ENCODE measurements around the gene TGFBR2. TPM values are rescaled to one million over a fixed set of nuclear protein-coding genes. Genes with fewer than 3 reads are reported as not detected.

TGFBR2 gene
- total RNA-seq, 2 donors from 2014 or later = 37.7 to 45.9 TPM

DNA sequence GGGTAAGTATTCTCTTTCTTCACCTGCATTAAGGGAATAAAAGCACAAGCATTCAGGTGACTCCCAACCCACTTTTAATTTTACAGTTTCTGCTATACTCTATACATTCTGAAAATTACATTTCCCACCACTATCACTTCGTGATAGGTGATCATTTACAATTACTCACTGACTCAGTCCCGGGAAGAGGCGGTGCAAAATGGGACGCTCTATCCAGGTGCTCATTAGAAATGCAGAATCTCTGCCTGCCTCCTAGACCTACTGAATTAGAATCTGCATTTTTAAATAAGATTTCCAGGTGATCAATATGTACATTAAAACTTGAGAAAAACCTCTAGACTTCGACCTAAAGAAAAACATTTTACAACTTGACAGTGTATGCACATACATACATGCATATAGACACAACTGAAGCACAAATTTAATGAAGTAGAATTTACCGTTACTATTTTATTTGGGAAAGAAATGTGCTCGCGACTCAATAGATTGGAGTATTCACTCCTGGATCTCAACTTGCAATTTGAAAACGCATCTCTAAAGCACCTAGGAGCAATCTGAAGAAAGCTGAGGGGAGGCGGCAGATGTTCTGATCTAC lies 598 bp upstream of the TGFBR2 start:
- peak overlapping the region; percentile 80 to 97 for H3K4me3 Mint-ChIP-seq
- ATAC-seq (replicated peaks in 1 of 2) = peak in 1 of 2 donors; percentile 2

DNA sequence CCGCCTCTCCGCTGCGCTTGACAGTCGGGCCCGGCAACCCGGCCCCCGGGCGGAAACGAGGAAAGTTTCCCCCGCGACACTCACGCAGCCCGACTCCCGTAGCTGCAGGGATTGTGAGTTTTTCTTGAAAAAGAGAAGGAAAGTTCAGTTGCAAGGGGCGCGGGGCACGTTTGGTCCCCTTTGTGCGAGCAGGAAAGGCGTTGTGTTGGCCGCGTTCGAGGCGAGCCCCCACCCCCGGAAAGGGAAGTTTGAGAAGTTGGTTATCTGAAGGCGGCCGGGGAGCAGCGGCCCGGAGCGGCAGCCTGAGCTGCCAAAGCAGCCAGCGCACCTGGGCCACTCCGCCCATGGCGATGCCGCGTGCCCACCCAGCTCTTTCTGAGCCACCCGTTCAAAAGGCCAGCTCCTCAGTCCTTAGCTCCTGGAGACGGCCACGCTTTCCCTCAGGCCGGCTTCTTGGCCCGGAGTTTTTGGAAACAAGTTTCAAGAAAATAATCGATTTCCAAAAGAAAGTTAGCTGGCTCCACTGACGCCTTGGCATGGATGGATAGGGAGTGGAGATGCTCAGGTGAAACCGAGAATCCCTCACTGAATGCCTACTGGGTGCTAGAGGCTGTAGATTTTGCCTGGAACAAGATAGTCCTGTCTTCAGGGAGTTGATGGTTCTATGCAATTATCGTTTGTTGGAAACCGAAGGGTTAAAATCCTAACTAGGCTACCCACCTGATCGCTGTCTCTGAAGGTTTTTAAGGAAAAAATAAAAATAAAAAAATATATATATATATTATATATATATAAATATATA lies 832 bp downstream of the TGFBR2 start:
- peak; percentile 35 to 38 for ATAC-seq (replicated peaks in 1 of 2)
- H3K9me3 Mint-ChIP-seq = no peaks in the 10 kb centered on the region
- peaks cover 7 to 16% of the 10 kb centered on the region in 2 donors for H3K36me3 Mint-ChIP-seq (ENCODE audit: insufficient read depth in 2 of 2)
- peak overlapping the region; percentile 80 to 97 for H3K4me3 Mint-ChIP-seq
- peaks cover 67% of the 10 kb centered on the region for H3K4me1 Mint-ChIP-seq (ENCODE audit: low read depth)
- peak; percentile 77 to 78 for DNase-seq
- peak overlapping the region; percentile 87 for H3K27ac Mint-ChIP-seq
- H3K27me3 Mint-ChIP-seq (ENCODE audit: low read depth) = no peaks in the 10 kb centered on the region

More for the DNA sequence above, 598 bp upstream of the TGFBR2 start:
- H3K27me3 Mint-ChIP-seq (ENCODE audit: low read depth) = no peaks in the 10 kb centered on the region
- DNase-seq = no peak
- no peaks in the 10 kb centered on the region for H3K9me3 Mint-ChIP-seq
- peaks cover 5 to 15% of the 10 kb centered on the region in 2 donors for H3K36me3 Mint-ChIP-seq (ENCODE audit: insufficient read depth in 2 of 2)
- H3K4me1 Mint-ChIP-seq (ENCODE audit: low read depth) = peaks cover 53% of the 10 kb centered on the region
- peak overlapping the region; percentile 85 for H3K27ac Mint-ChIP-seq

DNA sequence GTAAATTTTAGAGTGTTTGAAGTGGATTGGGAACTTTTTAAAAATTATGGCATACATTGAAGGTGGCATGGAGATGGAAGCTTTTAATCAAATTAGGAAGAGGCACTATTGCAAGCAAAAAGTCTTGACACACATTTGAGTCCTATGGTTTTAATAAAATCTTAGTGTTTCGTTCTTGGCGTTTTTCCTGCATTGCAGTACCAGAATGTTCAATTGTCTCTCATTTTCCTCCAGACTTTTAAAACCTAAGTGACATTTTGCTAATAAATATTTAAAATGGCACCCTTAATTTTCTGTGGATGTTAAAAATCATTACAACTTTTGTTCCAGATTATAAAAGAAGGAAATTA lies 2.2 kb downstream of the TGFBR2 start:
- Mint-ChIP-seq H3K27ac (peak overlapping the region; percentile 74), H3K27me3 (ENCODE audit: low read depth) (no peaks in the 10 kb centered on the region), H3K36me3 (ENCODE audit: insufficient read depth in 2 of 2) (peaks cover 9 to 16% of the 10 kb centered on the region in 2 donors), H3K9me3 (no peaks in the 10 kb centered on the region), H3K4me1 (ENCODE audit: low read depth) (peaks cover 79% of the 10 kb centered on the region), H3K4me3 (peak overlapping the region; percentile 80 to 97)
- no peak for ATAC-seq (replicated peaks in 1 of 2)
- DNase-seq = no peak

DNA sequence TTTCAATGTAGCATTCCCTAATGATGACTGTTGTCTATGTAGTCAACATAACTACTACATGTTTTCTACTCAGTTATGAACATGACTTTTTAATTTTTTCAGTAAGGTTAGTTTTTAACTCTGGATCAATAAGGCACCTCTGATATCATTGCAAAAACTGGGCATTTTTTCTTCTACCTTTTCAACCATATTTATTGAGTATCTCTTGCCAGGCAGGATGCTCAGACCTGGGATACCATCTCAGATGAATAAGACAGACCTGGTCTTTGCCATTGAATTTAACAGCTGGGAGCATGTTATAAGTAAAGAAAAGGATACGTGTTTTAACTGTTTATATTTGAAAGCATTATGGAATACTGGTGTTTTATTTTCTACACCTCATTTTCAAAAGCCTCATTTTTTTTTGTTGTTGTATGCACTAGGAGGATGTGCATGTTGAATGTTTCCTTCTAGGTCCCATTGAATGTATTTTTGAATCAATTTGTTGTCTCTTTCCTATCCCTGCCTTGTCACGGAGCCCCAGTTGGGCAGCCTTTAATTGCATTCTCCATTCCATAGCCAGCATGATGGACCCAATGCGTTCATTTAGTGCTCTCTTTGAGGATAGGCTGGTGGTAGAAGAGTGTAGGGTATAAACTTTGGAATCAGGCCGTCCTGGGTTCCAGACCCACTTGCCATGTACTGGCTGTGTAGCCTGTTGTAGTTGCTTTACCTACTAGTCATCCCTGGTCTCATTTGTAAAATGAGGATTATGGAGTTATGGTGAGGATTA lies 3.7 kb downstream of the TGFBR2 start:
- Mint-ChIP-seq H3K27ac (peak overlapping the region; percentile 74), H3K9me3 (no peaks in the 10 kb centered on the region), H3K27me3 (ENCODE audit: low read depth) (no peaks in the 10 kb centered on the region), H3K4me1 (ENCODE audit: low read depth) (peaks cover 79% of the 10 kb centered on the region), H3K4me3 (peak overlapping the region; percentile 80 to 97), H3K36me3 (ENCODE audit: insufficient read depth in 2 of 2) (peaks cover 9 to 17% of the 10 kb centered on the region in 2 donors)
- ATAC-seq (replicated peaks in 1 of 2) (no peak), DNase-seq (no peak)

DNA sequence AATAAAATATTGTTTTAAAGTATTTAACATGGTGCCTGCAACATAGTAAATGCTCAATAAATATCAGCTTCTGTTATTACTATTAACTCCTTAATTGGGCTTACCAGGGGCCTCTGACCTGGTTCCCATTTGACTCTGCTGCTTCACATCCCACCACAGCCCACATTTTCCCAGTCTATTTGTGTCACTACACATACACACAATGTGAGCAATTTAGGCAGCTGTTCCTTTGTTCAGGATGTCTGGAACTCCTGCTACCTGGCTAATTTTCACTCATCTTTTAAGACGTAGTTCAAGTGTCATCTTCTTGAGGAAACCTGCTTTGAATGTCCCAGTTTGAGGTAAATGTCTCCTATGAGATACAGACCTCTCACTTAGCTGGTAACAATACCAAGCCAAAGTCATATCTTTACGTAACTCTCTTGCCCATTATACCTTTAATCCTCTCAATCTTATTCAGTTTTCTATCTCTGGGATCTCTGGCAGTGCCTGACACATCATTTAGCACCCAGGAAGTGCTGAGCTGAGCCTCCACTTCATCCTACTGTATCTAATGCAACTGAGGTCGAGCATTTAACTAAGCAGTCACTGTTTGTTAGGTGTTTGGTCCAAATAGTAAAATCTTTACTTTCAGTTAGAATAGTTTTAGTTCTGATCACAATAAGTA lies 4.4 kb downstream of the TGFBR2 start:
- Mint-ChIP-seq H3K9me3 (no peaks in the 10 kb centered on the region), H3K27ac (peak overlapping the region; percentile 74), H3K4me3 (peak overlapping the region; percentile 80 to 97), H3K27me3 (ENCODE audit: low read depth) (no peaks in the 10 kb centered on the region), H3K36me3 (ENCODE audit: insufficient read depth in 2 of 2) (peaks cover 9 to 19% of the 10 kb centered on the region in 2 donors), H3K4me1 (ENCODE audit: low read depth) (peaks cover 79% of the 10 kb centered on the region)
- DNase-seq (no peak), ATAC-seq (replicated peaks in 1 of 2) (peak; percentile 19 to 26)

DNA sequence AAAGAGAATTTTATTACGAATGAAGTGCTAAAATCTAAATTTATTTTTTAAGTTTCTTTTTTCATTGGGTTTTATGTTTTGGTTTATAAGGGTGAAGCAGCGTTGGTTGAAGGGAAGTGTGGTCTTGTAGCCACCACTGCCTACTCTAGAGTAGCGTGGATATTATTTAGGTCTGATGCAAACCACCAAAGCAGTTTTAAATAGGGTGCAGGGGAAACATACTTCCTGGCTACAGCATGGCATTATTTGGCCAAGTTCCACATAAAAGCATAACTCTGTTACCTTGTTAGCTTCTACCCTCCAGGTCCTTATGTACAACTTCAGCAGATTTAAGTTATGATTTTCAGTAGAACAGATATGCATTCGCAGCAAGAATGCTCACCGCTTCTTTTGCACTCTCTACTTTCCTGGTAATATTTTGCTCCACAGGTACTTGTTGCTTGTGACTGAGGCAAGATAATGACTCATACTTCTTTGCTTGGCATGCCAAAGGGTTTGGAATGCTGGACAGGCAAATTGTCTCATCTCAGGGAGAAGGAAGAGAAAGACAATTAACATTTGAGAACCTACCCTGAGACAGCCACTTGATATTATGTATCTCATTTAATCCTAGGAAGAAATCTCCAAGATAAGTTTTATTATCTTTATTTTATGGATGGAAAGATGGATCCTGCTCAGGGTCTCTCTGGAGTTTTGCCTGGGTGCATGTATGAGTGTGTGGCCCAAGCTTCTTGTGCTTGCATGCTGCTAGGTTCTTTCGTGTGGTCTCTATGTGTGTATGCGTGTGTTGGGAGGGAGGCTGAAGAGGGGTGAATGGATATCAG lies 5.4 kb downstream of the TGFBR2 start:
- peak overlapping the region; percentile 74 for H3K27ac Mint-ChIP-seq

DNA sequence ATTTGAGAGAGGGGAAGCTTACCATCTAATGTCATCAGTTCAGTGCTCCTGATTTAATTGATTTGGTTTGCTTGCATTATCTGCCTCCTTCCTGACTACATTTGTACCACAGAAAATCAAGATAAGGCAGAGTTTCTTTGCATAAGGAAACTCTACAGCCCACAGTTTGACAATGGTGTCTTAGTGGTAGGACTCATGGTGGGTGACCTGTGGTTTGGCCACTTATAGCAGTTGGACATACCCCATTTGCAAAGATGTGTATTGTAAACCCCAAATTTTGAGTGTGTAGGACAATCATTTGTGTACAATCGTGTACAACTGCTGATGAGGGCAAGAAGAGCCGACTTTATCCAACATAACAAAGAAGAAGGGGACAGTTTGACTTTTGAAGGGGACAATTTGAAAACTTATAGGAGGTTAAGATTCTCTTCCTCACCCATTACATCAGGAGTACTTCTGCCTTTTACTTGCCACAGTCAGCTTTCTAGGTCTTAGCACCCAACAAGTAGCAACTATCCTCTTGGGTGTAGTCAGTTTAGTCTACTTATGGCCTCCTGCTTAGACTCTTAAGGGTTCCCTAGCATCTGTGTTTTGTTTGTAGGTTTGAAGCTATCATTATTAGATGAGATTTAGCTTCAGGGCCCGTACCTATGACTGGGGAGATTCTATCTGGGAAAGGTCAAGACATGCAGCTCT lies 6.2 kb downstream of the TGFBR2 start:
- Mint-ChIP-seq H3K9me3 (no peaks in the 10 kb centered on the region), H3K4me1 (ENCODE audit: low read depth) (peaks cover 91% of the 10 kb centered on the region), H3K27me3 (ENCODE audit: low read depth) (no peaks in the 10 kb centered on the region), H3K4me3 (peak overlapping the region; percentile 80 to 97), H3K36me3 (ENCODE audit: insufficient read depth in 2 of 2) (peaks cover 9 to 25% of the 10 kb centered on the region in 2 donors), H3K27ac (peak overlapping the region; percentile 74)
- ATAC-seq (replicated peaks in 1 of 2) (peak; percentile 21 to 26), DNase-seq (no peak)

More for the DNA sequence above, 5.4 kb downstream of the TGFBR2 start:
- H3K4me1 Mint-ChIP-seq (ENCODE audit: low read depth) = peaks cover 83% of the 10 kb centered on the region
- peaks cover 9 to 23% of the 10 kb centered on the region in 2 donors for H3K36me3 Mint-ChIP-seq (ENCODE audit: insufficient read depth in 2 of 2)
- H3K9me3 Mint-ChIP-seq = no peaks in the 10 kb centered on the region
- DNase-seq (no peak), ATAC-seq (replicated peaks in 1 of 2) (peak; percentile 13 to 21)
- H3K4me3 Mint-ChIP-seq = peak overlapping the region; percentile 80 to 97
- H3K27me3 Mint-ChIP-seq (ENCODE audit: low read depth) = no peaks in the 10 kb centered on the region

DNA sequence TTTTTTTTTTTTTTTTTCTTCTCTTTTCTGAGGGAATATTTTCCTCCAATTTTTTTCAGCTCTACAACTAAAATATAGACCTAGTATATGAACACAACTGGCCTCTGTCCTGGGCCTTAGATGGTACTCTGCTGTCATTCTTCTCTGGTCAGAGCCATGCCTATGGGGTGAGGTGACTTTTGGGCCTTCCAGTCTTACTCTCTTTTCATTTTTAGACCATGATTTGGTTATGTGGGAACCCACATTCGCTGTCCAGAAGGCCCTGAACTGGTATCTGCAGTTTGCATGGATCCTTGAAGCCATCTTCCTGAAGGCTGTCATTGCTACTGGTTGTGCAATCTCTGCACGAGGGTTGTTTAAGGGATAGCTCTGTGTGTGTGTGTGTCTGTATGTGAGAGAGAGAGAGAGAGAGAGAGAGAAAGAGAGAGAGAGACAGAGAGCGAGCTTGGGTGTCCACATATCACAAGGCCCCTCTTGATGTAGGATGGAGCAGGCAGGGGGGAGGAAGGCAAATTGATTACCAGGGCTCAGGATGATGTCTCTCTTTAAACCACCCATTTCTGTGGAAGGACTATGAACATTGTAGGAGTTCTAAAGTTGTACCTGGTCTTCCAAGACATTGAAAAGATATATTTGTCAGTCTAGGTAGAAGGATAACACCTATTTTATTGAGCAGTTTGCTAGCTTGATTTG lies 6.9 kb downstream of the TGFBR2 start:
- H3K27me3 Mint-ChIP-seq (ENCODE audit: low read depth) = no peaks in the 10 kb centered on the region
- peak; percentile 7 to 11 for ATAC-seq (replicated peaks in 1 of 2)
- no peak for DNase-seq
- peaks cover 96% of the 10 kb centered on the region for H3K4me1 Mint-ChIP-seq (ENCODE audit: low read depth)
- no peaks in the 10 kb centered on the region for H3K9me3 Mint-ChIP-seq
- peak overlapping the region; percentile 74 for H3K27ac Mint-ChIP-seq
- H3K4me3 Mint-ChIP-seq = peak overlapping the region; percentile 80 to 97
- H3K36me3 Mint-ChIP-seq (ENCODE audit: insufficient read depth in 2 of 2) = peaks cover 8 to 22% of the 10 kb centered on the region in 2 donors

DNA sequence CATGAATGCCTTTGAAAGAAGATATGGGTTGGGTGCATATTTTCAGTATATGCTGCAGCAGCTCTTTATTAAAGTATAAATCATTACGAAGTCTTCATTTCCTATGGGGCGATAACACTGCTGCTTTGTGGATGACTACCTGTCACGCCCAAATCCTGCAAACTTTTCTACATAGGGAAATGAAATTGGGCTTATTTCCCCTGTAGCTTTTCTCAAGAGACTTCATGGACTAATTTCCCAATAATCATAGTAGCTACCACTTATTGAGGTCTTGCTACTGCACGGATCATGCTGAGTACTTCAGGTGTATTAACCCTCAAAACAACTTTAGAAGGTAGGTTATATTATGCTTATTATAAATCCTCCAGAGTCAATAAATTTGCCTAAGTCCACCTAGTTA lies 8.0 kb downstream of the TGFBR2 start:
- Mint-ChIP-seq H3K4me1 (ENCODE audit: low read depth) (peaks cover 100% of the 10 kb centered on the region), H3K4me3 (peak overlapping the region; percentile 80 to 97), H3K9me3 (no peaks in the 10 kb centered on the region), H3K36me3 (ENCODE audit: insufficient read depth in 2 of 2) (peaks cover 8 to 19% of the 10 kb centered on the region in 2 donors), H3K27ac (peak overlapping the region; percentile 99), H3K27me3 (ENCODE audit: low read depth) (no peaks in the 10 kb centered on the region)
- DNase-seq = no peak
- no peak for ATAC-seq (replicated peaks in 1 of 2)

DNA sequence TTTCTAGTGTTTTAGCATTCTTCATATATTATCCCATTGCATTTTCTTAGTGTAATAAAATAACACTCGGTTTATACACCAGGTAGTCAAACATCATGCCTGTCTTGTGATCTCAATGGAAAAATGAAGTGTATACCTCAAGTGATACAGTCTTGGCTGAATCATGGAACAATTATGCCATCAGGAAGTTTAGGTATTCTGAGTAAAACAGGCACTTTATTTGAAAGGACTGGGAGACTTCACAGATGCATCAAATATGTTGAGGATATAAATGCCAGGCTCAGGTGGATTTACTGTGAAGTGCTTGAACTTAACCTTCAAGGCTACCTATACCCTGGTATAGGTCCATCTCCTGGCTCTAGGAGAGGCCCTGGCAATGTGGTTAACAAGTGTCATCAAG lies 8.5 kb downstream of the TGFBR2 start:
- ATAC-seq (replicated peaks in 1 of 2) (peak; percentile 29 to 37), DNase-seq (no peak)
- H3K4me1 Mint-ChIP-seq (ENCODE audit: low read depth) = peaks cover 100% of the 10 kb centered on the region
- H3K4me3 Mint-ChIP-seq = peak overlapping the region; percentile 80 to 97
- H3K9me3 Mint-ChIP-seq = no peaks in the 10 kb centered on the region
- H3K27ac Mint-ChIP-seq = peak overlapping the region; percentile 99
- peaks cover 12 to 23% of the 10 kb centered on the region in 2 donors for H3K36me3 Mint-ChIP-seq (ENCODE audit: insufficient read depth in 2 of 2)
- H3K27me3 Mint-ChIP-seq (ENCODE audit: low read depth) = no peaks in the 10 kb centered on the region

DNA sequence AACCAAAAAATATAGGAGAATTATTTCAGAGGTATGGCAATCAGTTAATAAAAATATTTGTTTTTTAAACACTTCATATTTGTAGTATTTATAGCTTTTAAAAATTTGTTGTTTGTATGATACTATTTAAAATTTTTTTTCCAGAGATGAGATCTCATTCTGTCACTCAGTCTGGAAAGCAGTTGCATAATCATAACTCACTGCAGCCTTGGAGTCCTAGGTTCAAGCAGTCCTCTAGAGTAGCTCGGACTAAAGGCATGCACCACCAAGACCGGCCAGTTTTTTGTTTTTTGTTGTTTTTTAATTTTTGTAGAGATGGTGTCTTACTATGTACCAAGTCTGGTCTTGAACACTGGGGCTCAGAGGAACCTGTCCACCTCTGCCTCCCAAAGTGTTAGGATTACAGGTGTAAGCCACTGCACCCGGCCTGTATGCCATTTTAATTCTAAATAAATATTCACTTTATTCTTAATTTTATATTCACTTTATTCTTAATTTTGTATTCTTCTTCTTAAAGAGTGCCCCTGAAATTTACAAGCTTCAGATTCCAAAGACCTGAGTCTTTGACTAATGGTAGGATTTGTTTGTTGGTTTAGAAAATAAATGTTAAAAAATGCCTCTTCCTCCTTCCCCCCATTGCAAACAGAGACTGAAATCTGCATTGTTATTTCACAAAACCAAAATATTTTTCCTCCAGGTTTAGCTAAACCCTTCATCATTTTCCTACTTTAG lies 9.4 kb downstream of the TGFBR2 start:
- ATAC-seq (replicated peaks in 1 of 2) (no peak), DNase-seq (no peak)
- peaks cover 11 to 22% of the 10 kb centered on the region in 2 donors for H3K36me3 Mint-ChIP-seq (ENCODE audit: insufficient read depth in 2 of 2)
- H3K9me3 Mint-ChIP-seq = no peaks in the 10 kb centered on the region
- H3K4me3 Mint-ChIP-seq = peak overlapping the region; percentile 95 to 97
- H3K27me3 Mint-ChIP-seq (ENCODE audit: low read depth) = no peaks in the 10 kb centered on the region
- H3K4me1 Mint-ChIP-seq (ENCODE audit: low read depth) = peaks cover 100% of the 10 kb centered on the region
- H3K27ac Mint-ChIP-seq = peak overlapping the region; percentile 99

All from activated T-cell treated with anti-CD3 and anti-CD28 coated beads, Interleukin-2, amount 50 U/mL, for 72 hours (primary cell).